ENCODE results near the gene CCDC40.
A peak's percentile ranks its signal among the peaks of the same experiment; 100 is the strongest.

CCDC40 gene

DNA sequence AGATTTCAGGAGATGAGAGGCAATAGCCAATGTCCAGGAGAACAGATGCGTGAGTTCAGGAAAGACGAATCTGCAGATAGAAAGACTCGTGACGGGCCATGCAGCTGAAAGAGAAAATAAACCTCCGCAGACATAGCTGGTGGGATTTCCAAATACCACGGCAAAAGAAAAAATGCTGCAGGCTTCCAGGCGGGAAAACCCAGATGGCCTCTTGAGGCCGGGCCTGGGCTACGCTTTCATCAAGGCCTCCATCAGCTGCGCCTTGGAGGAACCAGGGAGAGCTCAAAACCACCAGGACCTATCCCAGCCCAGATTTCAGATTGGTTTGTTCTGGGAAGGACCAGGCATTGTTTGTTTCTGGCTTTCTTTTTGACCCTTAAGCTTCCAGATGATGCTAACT is 16.7 kb downstream of the CCDC40 start:
- no peak for DNase-seq

DNA sequence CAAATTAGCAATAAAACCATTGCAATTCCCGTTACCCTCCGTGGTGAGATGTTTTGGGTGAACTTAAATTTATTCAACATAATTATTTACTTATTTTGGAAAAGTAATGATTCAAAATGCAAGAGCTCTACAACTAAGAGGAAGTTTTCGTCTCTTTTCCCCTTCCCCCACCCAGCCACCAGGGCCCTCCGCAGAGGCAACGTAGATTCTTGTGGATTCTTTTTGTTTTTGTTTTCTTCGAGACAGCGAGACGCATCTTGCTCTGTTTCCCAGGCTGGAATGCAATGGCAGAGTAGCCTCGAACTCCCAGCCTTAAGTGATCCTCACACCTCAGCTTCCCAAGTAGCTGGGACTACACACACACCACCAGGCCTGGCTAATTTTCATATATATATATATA is 19.2 kb downstream of the CCDC40 start:
- no peak for DNase-seq

DNA sequence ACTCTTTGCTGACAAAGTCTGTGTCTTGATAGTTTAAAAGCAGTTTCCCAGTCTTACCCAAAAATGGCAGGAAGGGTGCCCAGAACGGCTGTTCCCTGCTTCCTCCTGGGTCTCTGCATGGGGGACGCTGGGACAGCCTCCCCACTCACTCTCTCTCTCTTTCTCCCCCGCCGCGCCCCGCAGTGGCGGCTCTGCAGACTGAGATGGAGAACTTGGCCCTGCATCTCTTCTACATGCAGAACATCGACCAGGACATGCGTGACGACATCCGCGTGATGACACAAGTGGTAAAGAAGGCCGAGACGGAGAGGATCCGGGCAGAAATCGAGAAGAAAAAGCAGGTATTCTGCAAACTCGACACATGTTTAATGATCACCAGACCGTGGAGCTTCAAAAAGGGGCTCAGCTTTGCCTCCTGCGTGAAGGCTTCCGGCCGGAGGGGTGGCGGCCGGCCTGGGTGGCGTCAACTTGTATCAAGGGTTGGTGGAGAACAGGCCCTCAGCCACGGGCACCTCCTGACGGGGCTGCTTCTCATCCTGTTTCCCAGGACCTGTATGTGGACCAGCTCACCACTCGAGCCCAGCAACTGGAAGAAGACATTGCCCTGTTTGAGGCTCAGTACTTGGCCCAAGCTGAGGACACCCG is 22.0 kb downstream of the CCDC40 start:
- no peak for DNase-seq

DNA sequence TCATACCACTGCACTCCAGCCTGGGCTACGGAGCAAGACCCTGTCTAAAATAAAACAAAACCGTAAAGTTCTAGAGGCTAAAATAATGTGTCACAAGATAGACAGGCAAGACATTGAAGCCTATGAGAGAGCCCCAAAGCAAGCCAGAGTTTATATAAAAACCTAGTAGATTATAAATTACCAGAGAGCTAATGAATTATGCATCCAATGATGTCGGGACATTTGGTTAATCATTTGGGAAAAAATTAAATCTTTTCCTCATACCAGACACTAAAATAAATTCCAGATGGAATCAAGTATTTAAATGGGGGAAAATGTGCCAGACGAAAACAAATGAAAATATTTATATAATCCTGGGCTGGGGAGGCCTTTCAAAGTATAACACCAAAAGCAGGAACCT is 24.2 kb downstream of the CCDC40 start:
- no peak for DNase-seq

DNA sequence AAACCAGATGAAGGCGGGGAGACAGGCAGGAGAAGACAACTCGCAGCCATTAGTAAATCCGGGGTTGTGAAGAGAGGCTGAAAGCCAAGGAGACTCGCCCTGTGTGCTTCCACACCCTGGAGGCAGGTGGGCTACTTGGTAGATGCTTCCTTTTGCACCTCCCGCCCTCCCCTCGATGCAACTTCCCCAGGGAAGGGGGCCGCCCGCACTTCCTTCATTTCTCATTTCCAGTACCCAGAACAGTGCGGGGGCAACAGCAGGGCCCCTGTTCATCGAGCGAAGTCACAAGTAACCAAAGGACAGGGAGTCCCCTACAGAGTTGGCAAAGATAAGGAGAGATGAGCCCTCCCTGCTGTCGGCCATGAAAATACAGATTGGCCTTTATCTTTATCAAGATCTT is 25.0 kb downstream of the CCDC40 start:
- no peak for DNase-seq

DNA sequence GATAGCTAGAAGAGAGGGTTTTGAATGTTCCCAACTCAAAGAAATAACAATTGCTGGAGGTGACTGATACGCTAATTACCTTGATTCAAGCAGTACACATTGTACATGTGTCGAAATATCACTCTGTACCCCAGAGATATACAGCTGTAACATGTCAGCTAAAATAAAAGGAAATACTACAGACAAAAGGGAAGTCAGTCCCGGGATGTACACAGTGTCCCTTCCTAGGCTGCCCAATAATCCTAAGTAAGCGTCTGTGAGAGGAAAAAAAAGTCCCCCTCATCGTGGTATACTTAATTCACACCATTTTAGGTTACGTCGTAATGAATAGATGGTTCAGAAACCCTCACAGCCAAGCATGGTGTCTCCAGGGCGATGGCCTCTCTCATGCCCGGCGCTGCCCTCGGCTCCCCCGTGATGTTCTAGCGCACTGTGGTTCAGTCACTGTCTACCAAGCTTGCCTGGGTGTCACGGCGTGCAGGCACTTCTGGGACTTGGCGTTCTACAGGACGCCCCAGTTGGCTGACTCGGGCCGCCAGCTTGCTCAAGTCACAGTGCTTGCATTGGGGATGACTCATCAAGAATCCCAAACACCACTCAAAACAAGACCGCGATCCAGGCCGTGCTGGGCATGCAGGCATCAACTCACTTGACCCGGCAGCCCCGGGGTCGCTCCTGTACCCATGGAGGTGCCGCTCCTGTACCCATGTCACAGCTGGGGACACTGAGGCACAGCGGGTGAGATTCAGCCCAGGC is 27.6 kb downstream of the CCDC40 start:
- DNase-seq, result no peak

DNA sequence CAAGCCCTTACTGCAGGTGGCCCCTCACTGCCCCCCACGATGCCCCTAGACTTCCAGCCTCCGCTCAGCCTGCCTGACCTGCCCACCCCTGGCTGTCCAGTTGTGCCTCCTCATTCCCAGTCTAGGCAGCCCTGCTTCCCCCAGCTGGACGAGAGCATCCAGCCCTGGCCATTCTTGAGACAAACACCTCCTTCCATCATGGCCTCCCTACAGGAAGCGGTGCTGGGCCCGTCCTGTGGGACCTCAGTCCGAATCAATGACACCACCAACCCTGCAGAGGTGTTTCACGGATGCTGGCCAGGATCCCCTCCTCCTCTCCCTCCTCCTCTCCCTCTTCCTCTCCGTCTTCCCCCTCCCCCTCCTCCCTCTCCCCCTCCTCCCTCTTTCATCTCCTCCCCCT is 28.3 kb downstream of the CCDC40 start:
- DNase-seq, result no peak

DNA sequence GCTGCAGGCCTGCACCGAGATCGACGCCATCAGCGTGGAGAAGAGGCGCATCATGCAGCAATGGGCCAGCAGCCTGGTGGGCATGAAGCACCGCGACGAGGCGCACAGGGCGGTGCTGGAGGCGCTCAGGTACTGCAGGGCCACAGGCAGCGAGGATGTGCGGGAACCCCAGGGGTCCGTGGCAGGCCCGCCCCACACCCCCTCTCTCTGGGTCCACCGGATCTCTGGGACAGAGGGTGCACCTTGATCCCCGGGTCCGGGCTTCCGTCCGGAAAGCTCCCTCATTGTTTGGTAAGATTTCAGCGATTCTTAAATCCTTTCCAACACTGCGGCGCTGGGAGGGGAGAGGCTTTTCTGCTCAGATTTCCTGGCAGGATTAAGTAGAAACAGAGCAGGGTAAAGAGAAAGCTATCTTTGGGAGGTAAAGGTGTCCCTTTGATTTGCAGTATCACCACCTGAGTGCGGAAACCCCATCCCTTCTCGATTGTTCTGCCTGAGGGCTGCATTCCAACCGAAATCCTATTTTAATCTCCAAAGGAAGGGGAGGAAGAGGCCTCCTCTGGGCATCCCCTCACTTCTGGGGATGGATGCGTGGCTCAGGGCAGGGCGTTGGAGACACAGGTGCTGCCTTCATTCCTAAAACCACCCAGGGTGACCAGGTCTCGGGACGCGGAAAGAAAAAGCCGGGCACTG is 29.2 kb downstream of the CCDC40 start:
- no peak for DNase-seq

DNA sequence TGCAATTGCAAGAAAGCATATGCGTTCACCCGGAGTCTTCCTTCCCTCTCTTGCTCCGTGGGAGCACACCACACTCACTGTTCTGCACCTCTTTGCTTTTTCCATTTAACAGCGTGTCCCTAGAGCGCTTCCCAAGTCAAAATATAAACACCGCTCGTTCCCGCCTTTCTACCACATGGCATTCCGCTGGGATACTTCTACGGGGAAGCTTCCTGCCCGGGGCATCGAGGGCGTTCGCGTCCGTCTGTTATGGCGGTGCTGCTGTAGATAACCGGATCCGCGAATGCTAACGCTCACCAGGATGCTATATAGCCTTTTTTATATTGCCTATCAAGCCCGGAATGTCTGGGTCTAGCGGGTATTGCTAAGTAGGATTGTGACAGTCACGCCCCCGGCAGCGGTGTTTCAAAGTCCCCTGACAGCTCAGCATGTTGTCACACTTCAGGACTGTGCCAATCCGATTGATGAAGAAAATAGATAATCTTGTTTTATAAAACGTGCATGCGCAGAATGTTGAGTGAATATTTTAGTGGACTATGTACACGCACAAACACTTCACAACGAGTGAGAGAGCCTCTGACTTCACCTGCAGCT is 31.0 kb downstream of the CCDC40 start:
- no peak for DNase-seq

DNA sequence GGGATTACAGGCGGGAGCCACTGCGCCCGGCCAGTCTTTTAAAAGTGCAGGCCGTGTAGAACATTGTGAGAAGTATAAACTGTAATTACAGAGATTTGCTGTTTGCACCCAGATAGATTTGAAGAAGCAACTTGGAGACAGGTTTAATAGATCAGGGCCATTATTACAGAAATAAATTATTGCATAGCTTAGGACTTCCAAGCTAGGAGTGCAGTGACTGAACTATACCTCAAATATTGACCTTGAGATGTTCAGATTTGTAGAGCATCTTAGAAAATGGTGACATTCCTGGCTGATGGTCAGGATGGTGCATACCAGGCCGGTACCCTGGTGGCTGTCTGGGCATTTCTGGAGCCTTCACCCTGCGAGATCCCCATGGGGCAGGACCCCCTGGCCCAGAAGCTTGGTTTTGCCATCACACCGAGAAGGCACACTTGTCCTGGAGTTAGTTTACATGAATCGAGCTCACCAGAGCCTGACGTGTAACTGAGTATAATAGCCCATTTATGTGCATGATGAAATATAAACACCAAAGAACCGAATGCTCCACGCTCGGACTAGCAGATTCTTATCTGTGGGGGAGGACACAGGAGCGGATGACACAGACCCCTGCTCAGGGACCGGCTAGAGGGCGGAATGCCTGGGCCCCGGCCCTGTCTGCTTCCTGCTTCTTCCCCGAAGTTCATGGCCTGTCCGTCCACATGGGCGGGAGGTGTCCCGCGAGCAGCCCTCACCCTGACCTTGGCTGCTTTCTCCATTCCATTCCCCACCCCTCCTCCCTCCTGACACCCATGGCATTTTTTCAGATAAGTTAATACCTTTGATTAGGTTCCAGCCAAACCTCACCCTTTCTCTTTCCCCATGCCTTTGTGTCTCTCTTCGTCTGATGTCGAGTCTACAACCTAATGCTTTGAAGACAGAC is 32.1 kb downstream of the CCDC40 start:
- DNase-seq, result no peak

DNA sequence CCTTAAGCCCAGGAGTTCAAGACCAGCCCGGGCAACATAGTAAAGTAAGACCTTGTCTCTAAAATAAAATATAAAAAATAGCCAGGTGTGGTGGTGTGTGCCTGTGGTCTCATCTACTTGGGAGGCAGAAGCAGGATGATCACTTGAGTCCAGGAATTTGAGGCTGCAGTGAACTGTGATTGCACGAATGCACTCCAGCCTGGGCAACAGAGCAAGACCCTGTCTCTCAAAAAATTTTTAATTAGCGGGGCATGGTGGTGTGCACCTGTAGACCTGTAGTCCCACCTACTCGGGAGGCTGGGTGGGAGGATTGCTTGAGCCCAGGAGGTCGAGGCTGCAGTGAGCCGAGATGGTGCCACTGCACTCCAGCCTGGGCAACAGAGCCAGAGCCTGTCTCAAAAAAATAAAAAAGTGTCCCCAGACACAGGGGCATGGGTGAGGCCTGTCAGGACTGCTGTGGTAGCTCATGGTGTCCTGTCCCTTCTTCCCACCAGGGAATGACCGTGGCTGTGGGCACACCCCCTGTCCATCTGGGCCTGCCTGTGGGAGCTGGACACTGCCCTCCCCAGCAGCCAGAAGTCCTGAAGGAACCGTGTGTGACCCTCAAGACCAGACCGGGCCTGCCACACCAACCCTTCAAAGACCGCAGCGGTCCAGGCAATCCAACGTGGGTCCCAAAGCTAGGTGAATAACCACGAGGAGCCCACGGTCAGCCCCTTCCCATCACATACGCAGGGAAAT is 34.1 kb downstream of the CCDC40 start:
- DNase-seq, result no peak

DNA sequence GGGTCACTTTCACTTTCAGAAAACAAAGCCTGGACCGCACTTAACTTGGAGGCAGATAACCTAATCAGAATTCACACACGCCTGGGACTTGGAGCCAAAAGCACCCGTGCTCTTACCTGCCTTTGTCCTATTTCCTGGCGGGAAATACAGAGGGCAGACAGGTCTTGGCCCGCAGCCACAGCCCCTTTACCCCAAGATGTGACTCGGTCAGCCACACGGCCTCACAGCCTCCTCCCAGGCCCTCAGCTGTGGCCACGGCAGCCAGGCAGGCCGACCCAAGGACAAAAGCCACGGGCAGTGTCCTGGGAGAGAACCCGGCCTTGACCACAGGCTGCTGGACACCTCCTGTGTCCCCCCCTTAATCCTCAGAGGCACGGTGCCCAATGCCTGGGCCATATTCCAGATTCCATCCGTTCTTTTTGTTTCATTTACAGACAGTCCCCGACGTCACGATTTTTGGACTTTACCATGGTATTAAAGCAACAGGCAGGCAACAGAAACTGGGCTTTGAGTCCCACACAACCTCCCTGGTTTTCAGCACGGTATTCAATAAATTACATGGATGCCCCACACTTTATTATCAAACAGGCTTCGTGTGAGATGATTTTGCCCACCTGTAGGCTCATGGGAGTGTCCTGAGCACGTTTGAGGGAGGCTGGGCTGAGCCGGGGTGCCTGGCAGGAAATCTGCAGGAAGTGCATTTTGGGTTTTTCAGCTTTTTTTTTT is 34.8 kb downstream of the CCDC40 start:
- no peak for DNase-seq

DNA sequence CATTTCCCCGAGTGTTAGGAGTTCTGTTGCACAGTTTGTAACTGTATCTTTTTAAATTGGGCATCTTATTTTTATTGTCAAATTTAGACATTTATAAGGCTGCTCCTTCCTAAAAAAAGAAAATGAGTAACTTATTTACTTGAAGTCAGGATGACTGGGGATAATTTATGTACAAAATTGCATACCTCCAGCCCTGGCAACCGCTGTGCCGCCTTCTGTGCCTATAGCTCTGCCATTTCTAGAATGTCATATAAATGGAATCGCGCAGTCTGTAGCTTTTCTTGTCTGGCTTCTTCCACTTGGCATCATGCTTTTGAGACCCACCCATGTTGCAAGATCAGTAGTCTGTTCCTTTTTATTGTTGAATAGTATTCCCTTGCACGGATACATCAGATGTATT is 36.0 kb downstream of the CCDC40 start:
- DNase-seq, result no peak

DNA sequence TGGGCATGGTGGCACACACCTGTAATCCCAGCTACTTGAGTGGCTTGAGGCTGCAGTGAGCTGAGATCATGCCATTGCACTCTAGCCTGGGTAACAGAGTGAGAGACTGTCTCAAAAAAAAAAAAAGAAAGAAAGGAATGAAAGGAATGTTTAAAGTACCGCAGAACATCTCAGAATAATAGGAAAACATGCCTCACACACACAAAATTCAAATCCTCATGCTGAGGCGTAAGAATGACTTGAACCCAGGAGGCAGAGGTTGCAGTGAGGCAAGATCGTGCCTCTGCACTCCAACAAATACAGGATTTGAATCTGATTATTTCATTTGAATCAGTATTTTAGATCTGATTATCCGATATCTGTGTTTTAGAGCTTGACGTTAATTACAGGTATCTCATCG is 43.6 kb downstream of the CCDC40 start:
- no peak for DNase-seq

DNA sequence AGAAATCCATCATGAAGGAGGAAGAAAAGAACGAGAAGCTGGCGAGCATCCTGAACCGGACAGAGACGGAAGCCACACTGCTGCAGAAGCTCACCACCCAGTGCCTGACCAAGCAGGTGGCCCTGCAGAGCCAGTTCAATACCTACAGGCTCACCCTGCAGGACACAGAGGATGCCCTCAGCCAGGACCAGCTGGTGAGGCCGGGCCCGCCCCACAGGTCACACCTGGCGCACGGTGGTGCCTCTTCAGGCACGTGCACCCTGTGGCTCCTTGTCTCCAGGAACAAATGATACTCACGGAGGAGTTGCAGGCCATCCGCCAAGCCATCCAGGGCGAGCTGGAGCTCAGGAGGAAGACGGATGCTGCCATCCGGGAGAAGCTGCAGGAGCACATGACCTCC is 45.2 kb downstream of the CCDC40 start:
- DNase-seq, result no peak

DNA sequence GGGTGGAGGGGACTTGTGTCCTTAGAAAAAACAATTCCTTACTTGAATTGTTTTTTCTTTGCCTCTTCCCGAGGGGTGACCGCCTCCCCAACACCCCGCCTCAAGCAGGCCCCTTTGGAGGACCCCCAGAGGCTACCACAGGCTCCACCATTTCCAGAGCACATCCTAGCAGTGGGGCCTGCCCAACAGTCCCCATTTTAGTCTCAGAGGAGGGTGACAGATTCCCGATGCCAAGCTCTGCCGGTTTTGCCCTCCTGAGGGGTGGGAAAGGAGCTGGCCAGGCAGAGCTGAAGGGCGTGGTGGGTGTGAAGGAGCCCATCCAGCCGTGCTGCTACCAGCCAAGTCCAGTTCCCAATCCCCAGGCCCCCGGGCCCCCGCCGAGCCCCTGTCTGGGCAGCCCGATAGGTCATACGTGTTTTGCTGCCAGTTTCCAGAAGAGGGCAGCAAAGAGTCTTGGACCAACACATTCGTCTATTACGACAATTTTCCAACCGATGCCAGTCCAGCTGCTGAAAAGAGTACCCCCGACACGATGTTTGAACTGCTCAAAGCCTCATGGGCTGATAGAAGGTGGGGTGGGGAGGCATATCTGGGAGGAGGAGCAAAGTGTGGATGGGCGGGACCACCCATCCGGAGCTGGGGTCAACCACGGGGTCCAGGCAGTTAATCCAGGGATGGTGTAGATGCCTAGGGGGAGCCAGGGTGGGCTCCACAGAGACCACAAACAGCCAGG is 46.1 kb downstream of the CCDC40 start:
- peak; percentile 56 for DNase-seq

DNA sequence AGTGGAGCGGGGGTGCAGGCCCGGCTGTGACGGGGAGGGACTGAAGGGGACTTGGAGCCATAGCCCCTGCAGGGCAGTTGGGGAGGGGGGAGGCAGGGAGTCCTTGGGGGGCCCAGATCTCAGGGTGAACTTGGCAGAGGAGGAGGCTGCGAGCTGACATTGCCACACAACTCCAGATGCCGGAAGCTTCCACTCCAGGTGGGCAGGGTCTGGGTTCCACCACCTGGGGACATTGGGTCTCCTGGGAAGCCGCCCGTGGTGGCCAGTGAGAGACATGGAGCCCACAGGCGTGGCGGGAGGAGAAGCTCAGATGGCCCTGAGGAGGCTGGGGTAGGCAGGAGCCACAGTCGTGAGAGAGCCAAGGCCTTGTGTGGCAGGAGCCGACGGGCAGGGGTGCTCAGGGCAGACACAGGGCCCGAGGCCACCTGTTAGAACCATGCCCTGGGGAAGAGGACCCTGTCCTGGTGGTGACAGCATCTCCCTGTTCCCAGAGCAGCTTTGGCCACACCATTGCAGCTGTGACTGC is 46.8 kb downstream of the CCDC40 start:
- no peak for DNase-seq

DNA sequence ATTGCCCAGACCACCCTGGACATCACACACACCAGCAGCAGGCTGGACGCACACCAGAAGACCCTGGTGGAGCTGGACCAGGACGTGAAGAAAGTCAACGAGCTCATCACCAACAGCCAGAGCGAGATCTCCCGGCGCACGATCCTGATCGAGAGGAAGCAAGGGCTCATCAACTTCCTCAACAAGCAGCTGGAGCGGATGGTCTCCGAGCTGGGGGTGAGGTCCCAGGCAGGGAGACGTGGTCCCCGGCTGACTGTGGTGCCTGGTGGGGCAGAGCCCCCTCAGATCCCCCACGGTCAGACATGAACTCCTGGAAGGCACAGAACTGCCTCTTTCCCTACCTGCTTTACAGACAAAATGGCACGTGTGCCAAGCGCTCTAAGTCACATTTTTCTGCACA is 48.3 kb downstream of the CCDC40 start:
- no peak for DNase-seq

DNA sequence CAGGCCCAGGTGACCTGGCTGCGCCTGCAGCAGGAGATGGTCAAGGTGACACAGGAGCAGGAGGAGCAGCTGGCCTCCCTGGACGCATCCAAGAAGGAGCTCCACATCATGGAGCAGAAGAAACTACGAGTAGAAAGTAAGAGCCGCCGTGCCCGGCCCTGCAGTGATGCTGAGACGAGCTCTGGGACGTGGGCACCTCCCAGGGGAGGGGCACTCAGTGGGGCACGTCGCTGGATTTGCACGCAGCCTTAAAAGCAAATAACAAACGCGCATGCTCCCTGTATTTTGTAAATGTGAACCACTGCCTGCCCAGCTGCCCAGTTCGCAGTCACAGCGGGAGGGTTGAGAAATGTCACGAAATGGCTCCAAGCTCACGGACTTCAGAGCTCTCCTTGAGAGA is 49.6 kb downstream of the CCDC40 start:
- no peak for DNase-seq

DNA sequence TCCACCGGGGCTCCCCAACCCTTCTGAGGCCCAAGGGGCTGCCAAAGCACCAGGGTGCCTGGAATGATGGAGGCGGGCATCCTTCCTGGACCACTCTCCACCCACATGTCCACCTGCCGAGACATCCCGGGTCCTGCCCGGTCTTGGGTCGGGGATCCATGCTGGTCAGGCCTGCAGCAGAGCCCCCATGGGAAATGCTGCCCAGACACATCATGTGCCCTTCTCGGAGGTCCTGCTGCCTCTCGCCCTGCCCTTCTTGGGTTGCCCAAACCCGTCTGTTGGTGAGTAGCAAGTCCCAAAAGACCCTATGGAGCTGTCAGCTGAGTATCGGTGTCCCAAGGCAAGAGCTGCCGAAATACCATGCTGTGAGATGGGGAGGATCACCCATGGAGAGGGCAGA is 50.2 kb downstream of the CCDC40 start:
- no peak for DNase-seq
